Right lobe of liver (tissue), 6 donors: ENCODE results near the gene KRTAP19-7. TPM values are rescaled to one million over a fixed set of nuclear protein-coding genes. Genes with fewer than 3 reads are reported as not detected.

ENCODE experiments used
- ATAC-seq, 4 donors: fragments of 200-7000 bp; cut with Tn5 transposase; one replicate each; pipeline ENCODE4 v1.9.1; 2020; ENCODE audit warnings: mild to moderate bottlenecking in 4 of 4, moderate library complexity in 4 of 4
- DNase-seq, 3 donors: peaks; one replicate each; pipeline ENCODE4 v3.0.0-alpha.2; 2020
- H3K27ac ChIP-seq, 3 donors: fragments of 200-600 bp; one replicate each; pipeline ENCODE4 v1.8.0; 2022
- H3K27me3 ChIP-seq, 2 donors: fragments of 200-600 bp; one replicate each; pipeline ENCODE4 v1.8.0; 2022
- H3K36me3 ChIP-seq, 4 donors: fragments of 200-600 bp; sonication (generic) in 1 of 4; one replicate each; pipeline versions ENCODE4 v1.5.1 to v1.8.0; 2017 to 2022; ENCODE audit warnings: control low read depth in 1 of 4
- H3K4me1 ChIP-seq, 4 donors: fragments of 200-600 bp; sonication (generic) in 1 of 4; one replicate each; pipeline versions ENCODE4 v1.5.1 to v1.8.0; 2017 to 2022; ENCODE audit warnings: control low read depth in 1 of 4
- H3K4me3 ChIP-seq, 3 donors: fragments of 200-600 bp; one replicate each; pipeline ENCODE4 v1.8.0; 2022
- H3K9me3 ChIP-seq, 4 donors: fragments of 200-600 bp; sonication (generic) in 1 of 4; one replicate each; pipeline versions ENCODE4 v1.5.1 to v1.8.0; 2017 to 2022; ENCODE audit warnings: control low read depth in 1 of 4
- CTCF ChIP-seq, 4 donors: fragments of 200-600 bp in 3 of 4; fragments of 450-650 bp in 1 of 4; IDR thresholded peaks; one replicate each; pipeline versions ENCODE4 v1.5.1 to v1.8.0; 2016 to 2022; ENCODE audit warnings: antibody characterized with exemption in 4 of 4, mild to moderate bottlenecking in 2 of 4
- POLR2A ChIP-seq: fragments of 450-650 bp; IDR thresholded peaks from one replicate; pipeline ENCODE4 v1.6.1; 2017; ENCODE audit warnings: antibody characterized with exemption, mild to moderate bottlenecking
- WGBS: methylation state at CpG from one replicate; pipeline ENCODE4 v1.1.6; 2018; ENCODE audit warnings: low coverage, low lambda C conversion rate; ENCODE audit not compliant: insufficient coverage; ENCODE audit errors: missing lambda C conversion rate; 5-methylcytosine and 5-hydroxymethylcytosine counted together
- intact Hi-C, 2 donors: fragments of 100-400 bp; cut with DNase I; formaldehyde crosslinking; loops; one replicate each; pipeline versions ENCODE4 v1.11.2 to v1.14.1; 2022
- total RNA-seq, 6 experiments: library from RNA; depleted of rRNA in 2 of 6; stranded (reverse); fragments of >200 nt in 2 of 6; fragmentation: NEBNext Ultra II Directional in 3 of 6; extraction: Animal tissue kit (Norgen Biotek cat#: 25700) in 3 of 6; gene quantifications; one replicate each; pipeline versions ENCODE4 v1.1.0 to v1.2.4, GENCODE V29; 2016 to 2023
- donor health status: DM: no; HTN: yes; CAD: no.
- donor health status: DM: no; HTN: no; CAD: no.
- donor health status: DM: no; HTN: no; CAD: no.
- donor health status: DM: no; HTN: yes; CAD: no.
- donor health status: DM: no; HTN: yes; CAD: no.

KRTAP19-7 gene
- total RNA-seq, 6 experiments from 2014 or later = not detected

DNA sequence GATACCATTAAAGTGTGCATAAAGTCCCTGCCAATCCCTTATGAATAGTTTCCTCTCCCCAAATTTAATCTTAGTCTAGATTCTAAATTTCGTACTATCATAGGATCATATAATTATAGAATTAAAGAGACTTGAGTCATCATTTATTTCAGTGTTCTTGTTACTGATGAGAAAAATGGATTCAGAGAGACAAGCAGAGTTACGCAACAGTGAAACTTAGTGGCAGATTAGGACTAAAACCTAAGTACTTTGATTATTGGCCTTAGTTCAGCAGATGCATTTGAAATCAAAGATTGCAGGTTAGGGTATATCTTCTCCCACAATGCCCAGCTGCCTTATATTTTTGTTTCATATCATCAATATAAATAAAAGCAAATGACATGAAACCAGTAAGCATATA lies 843 bp upstream of the KRTAP19-7 start:
- Histone ChIP-seq H3K36me3 (no peaks in the 10 kb centered on the region), H3K27me3 (no peaks in the 10 kb centered on the region), H3K9me3 (no peaks in the 10 kb centered on the region), H3K4me1 (no peaks in the 10 kb centered on the region), H3K4me3 (no peak overlapping the region), H3K27ac (no peak overlapping the region)
- no peak for ATAC-seq
- intact Hi-C loops = no loop called here
- WGBS = 64% methylated on average over 2 of the region's 2 CpGs
- TF ChIP-seq CTCF (IDR thresholded peaks at IDR 0.05) (no peak), POLR2A (no peak)
- DNase-seq = no peak

DNA sequence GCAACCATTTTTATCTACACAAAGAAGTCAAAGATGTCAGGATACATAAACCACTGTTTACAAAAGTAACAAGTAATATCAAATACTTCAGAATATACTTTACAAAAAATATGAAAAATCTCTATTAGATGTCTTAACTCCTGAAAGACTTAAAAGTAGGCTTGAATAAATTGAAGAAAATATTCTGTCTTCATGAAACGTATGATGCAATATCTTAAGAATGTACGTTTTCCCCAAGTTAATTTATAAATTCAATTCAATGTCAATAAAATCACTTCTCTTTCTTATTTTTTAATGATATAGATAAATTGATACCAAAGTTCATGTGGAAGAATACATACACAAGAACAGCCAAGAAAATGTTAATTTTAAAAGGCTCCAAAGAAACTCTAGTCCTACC lies 6.0 kb downstream of the KRTAP19-7 start:
- intact Hi-C loops = no loop called here
- TF ChIP-seq POLR2A (no peak), CTCF (IDR thresholded peaks at IDR 0.05) (no peak)
- no peaks in the 10 kb centered on the region for H3K9me3 ChIP-seq

DNA sequence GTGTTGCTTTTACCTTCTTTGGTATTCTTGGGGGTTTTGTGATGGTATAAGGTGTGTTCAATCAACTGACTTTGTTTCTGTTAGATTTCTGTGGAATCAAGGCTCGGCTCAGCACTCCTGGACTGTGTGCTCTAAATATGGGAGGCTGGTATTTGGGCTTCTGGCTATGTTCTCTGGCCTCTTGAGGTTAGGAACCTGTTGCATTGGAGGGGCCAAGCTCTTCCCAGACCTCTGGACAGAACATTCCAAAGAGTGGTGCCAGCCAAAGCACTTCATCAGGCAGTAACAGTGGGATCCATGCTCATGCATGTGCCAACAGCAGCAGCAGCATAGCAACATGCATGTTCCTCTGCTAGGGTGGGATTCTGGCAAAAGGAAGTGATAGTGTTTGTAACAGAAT lies 8.3 kb downstream of the KRTAP19-7 start:
- no peak overlapping the region for H3K4me3 ChIP-seq
- intact Hi-C loops = no loop called here
- H3K9me3 ChIP-seq = no peaks in the 10 kb centered on the region
- DNase-seq (no peak), ATAC-seq (no peak)
- H3K27ac ChIP-seq = no peak overlapping the region
- WGBS = 50% methylated on average over 1 of the region's 1 CpG
- no peaks in the 10 kb centered on the region for H3K4me1 ChIP-seq
- no peaks in the 10 kb centered on the region for H3K27me3 ChIP-seq
- no peak for TF ChIP-seq POLR2A
- TF ChIP-seq CTCF (IDR thresholded peaks at IDR 0.05) = no peak
- H3K36me3 ChIP-seq = no peaks in the 10 kb centered on the region

More for the DNA sequence above, 6.0 kb downstream of the KRTAP19-7 start:
- WGBS = 29% methylated on average over 2 of the region's 2 CpGs
- no peaks in the 10 kb centered on the region for H3K27me3 ChIP-seq
- DNase-seq (no peak), ATAC-seq (no peak)
- no peaks in the 10 kb centered on the region for H3K36me3 ChIP-seq
- H3K27ac ChIP-seq = no peak overlapping the region
- H3K4me3 ChIP-seq = no peak overlapping the region
- H3K4me1 ChIP-seq = no peaks in the 10 kb centered on the region

- WGBS = 60% methylated on average over 1 of the region's 1 CpG
- TF ChIP-seq POLR2A = no peak
- no peak for TF ChIP-seq CTCF (IDR thresholded peaks at IDR 0.05)
- H3K36me3 ChIP-seq = no peaks in the 10 kb centered on the region
- H3K4me1 ChIP-seq = no peaks in the 10 kb centered on the region
- intact Hi-C loops = no loop called here
- no peak for ATAC-seq
- H3K27me3 ChIP-seq = no peaks in the 10 kb centered on the region
- H3K9me3 ChIP-seq = peaks cover 0 to under 1% (median 0%) of the 10 kb centered on the region in 4 donors
- no peak within 1 kb of the TSS for H3K27ac ChIP-seq
- no peak within 1 kb of the TSS for H3K4me3 ChIP-seq
- DNase-seq = no peak
Measured at GRCh38 chr21:30541764-30542163, 19.4 kb downstream of the KRTAP19-7 start, which contains the start of gene KRTAP19-6. KRTAP19-6 (minus strand) TSS chr21:30541864; CDS start chr21:30541833, 31 bp downstream.

DNA sequence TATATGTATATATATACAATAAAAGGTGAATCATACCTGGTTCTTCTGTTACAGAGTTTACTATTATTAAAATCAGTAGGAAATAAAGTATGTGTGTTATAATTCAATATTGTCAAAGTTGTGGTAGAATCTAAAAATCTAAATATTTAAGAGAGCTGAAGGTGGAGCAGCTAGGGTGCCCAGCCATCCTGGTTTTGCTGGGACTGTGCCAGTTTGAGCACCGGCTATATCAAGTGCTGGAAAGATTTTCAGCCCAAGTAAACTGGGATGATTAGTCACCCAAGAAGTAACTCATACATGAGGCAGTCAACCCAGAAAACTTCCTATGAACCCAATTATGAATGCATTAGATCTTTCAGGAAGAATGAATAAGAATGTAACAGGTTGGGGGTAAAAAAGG lies 42.2 kb downstream of the KRTAP19-7 start:
- Histone ChIP-seq H3K4me1 (no peaks in the 10 kb centered on the region), H3K4me3 (no peak overlapping the region), H3K27ac (no peak overlapping the region), H3K36me3 (no peaks in the 10 kb centered on the region), H3K9me3 (no peaks in the 10 kb centered on the region), H3K27me3 (no peaks in the 10 kb centered on the region)
- DNase-seq (no peak), ATAC-seq (no peak)
- no peak for TF ChIP-seq POLR2A
- TF ChIP-seq CTCF (IDR thresholded peaks at IDR 0.05) = no peak
- 69% methylated on average over 1 of the region's 1 CpG for WGBS
- intact Hi-C loops = no loop called here
